Coronary artery (tissue), 2 donors: ENCODE data around the gene EPB41L1.

Experiments
- DNase-seq: peaks from one replicate; pipeline ENCODE4 v3.0.0-alpha.2; 2017; ENCODE audit warnings: low spot score
- H3K27ac ChIP-seq, 2 donors: fragments of 200-600 bp; sonication (generic); one replicate each; pipeline ENCODE4 v1.5.1; 2016 to 2019
- H3K4me3 ChIP-seq: fragments of 200-600 bp; sonication (generic); 2 replicates; pipeline ENCODE4 v1.5.1; 2016; ENCODE audit warnings: mild to moderate bottlenecking, moderate library complexity
- CTCF ChIP-seq: fragments of 200-600 bp; sonication (generic); IDR thresholded peaks from one replicate; pipeline ENCODE4 v1.5.1; 2019; ENCODE audit warnings: antibody characterized with exemption

The EPB41L1 gene

GRCh38 chr20:36125097-36125496 is 29.4 kb upstream of the EPB41L1 start:
- Histone ChIP-seq H3K4me3 (no peak overlapping the region), H3K27ac (no peak overlapping the region)
- no peak for TF ChIP-seq CTCF
- DNase-seq = no peak

- Histone ChIP-seq H3K4me3 (no peak overlapping the region), H3K27ac (no peak overlapping the region)
- DNase-seq = no peak
- TF ChIP-seq CTCF = no peak
Measured at GRCh38 chr20:36126836-36127527, 27.6 kb upstream of the EPB41L1 start.

GRCh38 chr20:36128463-36129159 is 25.9 kb upstream of the EPB41L1 start:
- TF ChIP-seq CTCF = no peak
- Histone ChIP-seq H3K4me3 (no peak overlapping the region), H3K27ac (no peak overlapping the region)
- no peak for DNase-seq

GRCh38 chr20:36129160-36129543 is 25.4 kb upstream of the EPB41L1 start:
- Histone ChIP-seq H3K4me3 (no peak overlapping the region), H3K27ac (no peak overlapping the region)
- no peak for DNase-seq
- no peak for TF ChIP-seq CTCF

- no peak for DNase-seq
- TF ChIP-seq CTCF = no peak
- H3K27ac ChIP-seq = no peak overlapping the region
- H3K4me3 ChIP-seq = no peak overlapping the region
Measured at GRCh38 chr20:36130390-36130789, 24.1 kb upstream of the EPB41L1 start.

GRCh38 chr20:36132802-36133211 is 21.7 kb upstream of the EPB41L1 start:
- TF ChIP-seq CTCF = no peak
- no peak for DNase-seq

GRCh38 chr20:36133821-36134220 is 20.7 kb upstream of the EPB41L1 start:
- no peak for TF ChIP-seq CTCF
- Histone ChIP-seq H3K27ac (no peak overlapping the region), H3K4me3 (no peak overlapping the region)
- DNase-seq = no peak

More at GRCh38 chr20:36132802-36133211, 21.7 kb upstream of the EPB41L1 start:
- Histone ChIP-seq H3K27ac (no peak overlapping the region), H3K4me3 (no peak overlapping the region)
